GM18511 (cell line): ENCODE results near the gene EP400.

Experiments used
- ATAC-seq: cut with Tn5 transposase; IDR thresholded peaks from one replicate; pipeline ENCODE4 v1.9.1; 2021; ENCODE audit warnings: mild to moderate bottlenecking, moderate library complexity; ENCODE audit not compliant: unreplicated experiment

The EP400 gene

GRCh38 chr12:132110677-132111076, 160.9 kb downstream of the EP400 start:
- no peak for ATAC-seq

GRCh38 chr12:132111654-132112304, 162.0 kb downstream of the EP400 start:
- ATAC-seq, result no peak

GRCh38 chr12:132114667-132115066, 164.9 kb downstream of the EP400 start:
- ATAC-seq, result no peak

GRCh38 chr12:132115500-132115899, 165.8 kb downstream of the EP400 start:
- no peak for ATAC-seq

GRCh38 chr12:132116709-132117557, 167.2 kb downstream of the EP400 start:
- ATAC-seq, result no peak

- no peak for ATAC-seq
Observed at GRCh38 chr12:132117558-132117875, 167.8 kb downstream of the EP400 start.

- ATAC-seq, result no peak
Observed at GRCh38 chr12:132118876-132119275, 169.1 kb downstream of the EP400 start.

- no peak for ATAC-seq
Observed at GRCh38 chr12:132121283-132121682, 171.5 kb downstream of the EP400 start.

- no peak for ATAC-seq
Observed at GRCh38 chr12:132123970-132124765, 174.4 kb downstream of the EP400 start.

- ATAC-seq, result no peak
Observed at GRCh38 chr12:132124766-132125425, 175.2 kb downstream of the EP400 start.

GRCh38 chr12:132125736-132126135, 176.0 kb downstream of the EP400 start:
- no peak for ATAC-seq

GRCh38 chr12:132127041-132127440, 177.3 kb downstream of the EP400 start:
- ATAC-seq, result no peak

- ATAC-seq, result no peak
Observed at GRCh38 chr12:132129007-132129406, 179.3 kb downstream of the EP400 start.

GRCh38 chr12:132130690-132131089, 180.9 kb downstream of the EP400 start:
- ATAC-seq, result no peak
